Ishikawa (cell line): ENCODE data around the gene SETBP1.

Experiments used
- CEBPB ChIP-seq: IDR thresholded peaks from 2 replicates; pipeline ENCODE4 v1.6.1; 2012
- TEAD4 ChIP-seq: IDR thresholded peaks from 2 replicates; pipeline ENCODE4 v1.6.1; 2012
- ZBTB7A ChIP-seq: IDR thresholded peaks from 2 replicates; pipeline ENCODE4 v1.6.1; 2012; ENCODE audit warnings: low read depth

- no peak for TF ChIP-seq ZBTB7A
- no peak for TF ChIP-seq TEAD4
- TF ChIP-seq CEBPB, result no peak
These were observed 370.3 kb downstream of the SETBP1 start for GRCh38 chr18:45050712-45051601.
